H1 (cell line): ENCODE results near the gene ELMOD2. TPM values are rescaled to one million over a fixed set of nuclear protein-coding genes. Genes with fewer than 3 reads are reported as not detected.

Source experiments
- CTCF ChIA-PET: fragments of 300-600 bp; sonication (Branson Sonifier 250); formaldehyde crosslinking; loops from one replicate; lab custom pipeline; 2021; ENCODE audit not compliant: partially characterized antibody; lab: Charles Lee
- POLR2A ChIA-PET: fragments of 300-600 bp; sonication (Branson Sonifier 250); formaldehyde crosslinking; loops from one replicate; lab custom pipeline; 2021; ENCODE audit warnings: inconsistent platforms; ENCODE audit not compliant: partially characterized antibody; lab: Charles Lee
- DNase-seq, 2 experiments: peaks; one replicate each; pipeline versions ENCODE4 v3.0.0 to v3.0.0-alpha.2; 2010 to 2022; ENCODE audit warnings: low spot score in 2 of 2, low read depth in 1 of 2, mixed read lengths in 1 of 2
- FAIRE-seq: peaks from 2 replicates; lab custom pipeline; 2011; peaks lifted over from hg19 to GRCh38; lab: Jason Lieb, UNC
- H2AFZ ChIP-seq: 2 replicates; pipeline ENCODE4 v1.8.1; 2012; ENCODE audit warnings: low read length, inconsistent platforms
- H2AK5ac ChIP-seq: 2 replicates; pipeline ENCODE4 v1.6.1; 2013; ENCODE audit warnings: low read depth, low read length
- H2BK120ac ChIP-seq: replicated peaks from 2 replicates; pipeline ENCODE3; 2013; ENCODE audit warnings: low read depth, low read length, inconsistent platforms
- H2BK12ac ChIP-seq: 2 replicates; pipeline ENCODE4 v1.6.1; 2013; ENCODE audit warnings: low read depth, low read length
- H2BK15ac ChIP-seq: 2 replicates; pipeline ENCODE4 v1.6.1; 2013; ENCODE audit warnings: low read length
- H2BK20ac ChIP-seq: 2 replicates; pipeline ENCODE4 v1.6.1; 2013; ENCODE audit warnings: low read length
- H2BK5ac ChIP-seq: 2 replicates; pipeline ENCODE4 v1.6.1; 2013; ENCODE audit warnings: low read depth, low read length
- H3K14ac ChIP-seq: 2 replicates; pipeline ENCODE4 v1.6.1; 2013; ENCODE audit warnings: inconsistent platforms; ENCODE audit not compliant: insufficient read length
- H3K18ac ChIP-seq: 2 replicates; pipeline ENCODE4 v1.6.1; 2013; ENCODE audit warnings: low read length; ENCODE audit errors: extremely low read depth
- H3K23ac ChIP-seq: 2 replicates; pipeline ENCODE4 v1.6.1; 2013; ENCODE audit warnings: inconsistent platforms; ENCODE audit not compliant: insufficient read length
- H3K23me2 ChIP-seq: 2 replicates; pipeline ENCODE4 v1.6.1; 2013; ENCODE audit warnings: low read depth, low read length
- H3K27ac ChIP-seq: 2 replicates; pipeline ENCODE4 v1.6.1; 2011; ENCODE audit warnings: low read depth, low read length, inconsistent platforms
- H3K27me3 ChIP-seq, 4 experiments: replicated peaks in 1 of 4; 1 replicate in 1 of 4; 2 replicates in 3 of 4; pipeline versions ENCODE4 v1.6.1 to v1.8.1; 2011 to 2013; ENCODE audit warnings: low read length in 3 of 4, mild to moderate bottlenecking in 3 of 4, inconsistent platforms in 2 of 4, mixed read lengths in 2 of 4, moderate library complexity in 1 of 4; ENCODE audit not compliant: control insufficient read depth in 3 of 4, insufficient read depth in 3 of 4; ENCODE audit errors: extremely low read depth in 1 of 4
- H3K36me3 ChIP-seq, 4 experiments: 2 replicates each; pipeline versions ENCODE4 v1.6.1 to v1.8.1; 2011 to 2013; ENCODE audit warnings: mild to moderate bottlenecking in 4 of 4, low read length in 3 of 4, moderate library complexity in 2 of 4, control low read depth in 1 of 4, inconsistent platforms in 1 of 4; ENCODE audit not compliant: insufficient read depth in 4 of 4, control insufficient read depth in 2 of 4
- H3K4ac ChIP-seq: replicated peaks from 2 replicates; pipeline ENCODE3; 2013; ENCODE audit warnings: low read length, low read depth, mixed read lengths, inconsistent platforms; ENCODE audit not compliant: insufficient read length
- H3K4me1 ChIP-seq, 4 experiments: replicated peaks in 1 of 4; 1 replicate in 1 of 4; 2 replicates in 3 of 4; pipeline versions ENCODE4 v1.6.1 to v1.8.1; 2011 to 2013; ENCODE audit warnings: low read length in 3 of 4, inconsistent platforms in 2 of 4, mixed read lengths in 1 of 4; ENCODE audit not compliant: insufficient read depth in 4 of 4, control insufficient read depth in 3 of 4
- H3K4me2 ChIP-seq, 2 experiments: 2 replicates each; pipeline versions ENCODE4 v1.6.1 to v1.8.1; 2011 to 2013; ENCODE audit warnings: low read depth in 2 of 2, low read length in 2 of 2, control low read depth in 1 of 2, inconsistent platforms in 1 of 2, mild to moderate bottlenecking in 1 of 2; ENCODE audit not compliant: insufficient read depth in 1 of 2
- H3K4me3 ChIP-seq, 4 experiments: fragments of 200-600, 300-600 bp in 1 of 4; sonication (generic), shearing (Covaris generic), sonication (Bioruptor Twin) in 1 of 4; 2 replicates each; pipeline versions ENCODE4 v1.5.1 to v1.8.1; 2011 to 2016; ENCODE audit warnings: low read length in 4 of 4, low read depth in 3 of 4, control low read depth in 2 of 4, inconsistent platforms in 2 of 4, mild to moderate bottlenecking in 2 of 4, mixed read lengths in 1 of 4, moderate library complexity in 1 of 4; ENCODE audit not compliant: insufficient read depth in 2 of 4; ENCODE audit errors: extremely low read depth in 1 of 4
- H3K56ac ChIP-seq: replicated peaks from 2 replicates; pipeline ENCODE3; 2013; ENCODE audit warnings: low read depth, mild to moderate bottlenecking, mixed read lengths, low read length, inconsistent platforms; ENCODE audit not compliant: insufficient read length
- H3K79me1 ChIP-seq: 2 replicates; pipeline ENCODE4 v1.6.1; 2013; ENCODE audit warnings: low read depth, low read length, control low read depth
- H3K79me2 ChIP-seq, 2 experiments: 2 replicates each; pipeline versions ENCODE4 v1.6.1 to v1.8.1; 2012 to 2013; ENCODE audit warnings: low read length in 2 of 2, mild to moderate bottlenecking in 2 of 2, inconsistent platforms in 1 of 2; ENCODE audit not compliant: insufficient read depth in 2 of 2, control insufficient read depth in 1 of 2
- H3K9ac ChIP-seq, 4 experiments: replicated peaks in 1 of 4; 1 replicate in 1 of 4; 2 replicates in 3 of 4; pipeline versions ENCODE4 v1.6.1 to v1.8.1; 2011 to 2013; ENCODE audit warnings: low read depth in 3 of 4, low read length in 3 of 4, control low read depth in 2 of 4, mild to moderate bottlenecking in 2 of 4, moderate library complexity in 2 of 4, inconsistent platforms in 1 of 4; ENCODE audit errors: extremely low read depth in 1 of 4
- H3K9me3 ChIP-seq, 2 experiments: 2 replicates each; pipeline versions ENCODE4 v1.6.1 to v1.8.1; 2012 to 2013; ENCODE audit warnings: mild to moderate bottlenecking in 2 of 2, moderate library complexity in 2 of 2, control low read depth in 1 of 2, inconsistent platforms in 1 of 2, low read depth in 1 of 2, low read length in 1 of 2, mixed read lengths in 1 of 2; ENCODE audit not compliant: insufficient read depth in 2 of 2
- H4K20me1 ChIP-seq, 2 experiments: replicated peaks in 1 of 2; 2 replicates each; pipeline versions ENCODE3 to v1.8.1; 2011 to 2013; ENCODE audit warnings: inconsistent platforms in 2 of 2, low read length in 2 of 2, mild to moderate bottlenecking in 1 of 2; ENCODE audit not compliant: insufficient read depth in 2 of 2, control insufficient read depth in 1 of 2
- H4K5ac ChIP-seq: 2 replicates; pipeline ENCODE4 v1.6.1; 2013; ENCODE audit warnings: low read length, low read depth, mixed read lengths, inconsistent platforms; ENCODE audit not compliant: insufficient read length
- H4K8ac ChIP-seq: 2 replicates; pipeline ENCODE4 v1.8.0; 2013; ENCODE audit warnings: mild to moderate bottlenecking, moderate library complexity, low read length, inconsistent platforms; ENCODE audit not compliant: insufficient read depth; ENCODE audit errors: extremely low read depth
- H4K91ac ChIP-seq: replicated peaks from 2 replicates; pipeline ENCODE3; 2013; ENCODE audit warnings: low read length, mixed read lengths, inconsistent platforms; ENCODE audit not compliant: insufficient read length
- BRCA1 ChIP-seq: IDR thresholded peaks from 2 replicates; pipeline ENCODE4 v1.6.1; 2012; ENCODE audit warnings: low read depth, low read length, improper control_type of control experiment
- CEBPB ChIP-seq: IDR thresholded peaks from 2 replicates; pipeline ENCODE4 v1.6.1; 2012; ENCODE audit warnings: low read depth, low read length
- CHD1 ChIP-seq: IDR thresholded peaks from 2 replicates; pipeline ENCODE4 v1.6.1; 2012; ENCODE audit warnings: low read depth, low read length, improper control_type of control experiment
- EGR1 ChIP-seq: IDR thresholded peaks from 2 replicates; pipeline ENCODE4 v1.6.1; 2011; ENCODE audit warnings: low read depth, low read length, borderline replicate concordance
- EZH2 ChIP-seq: fragments of 200-600 bp; sonication (generic); IDR thresholded peaks from 2 replicates; pipeline ENCODE4 v1.7.1; 2012; ENCODE audit warnings: low read depth, mild to moderate bottlenecking, moderate library complexity, low read length, inconsistent platforms; ENCODE audit not compliant: severe bottlenecking
- GABPA ChIP-seq: IDR thresholded peaks from 2 replicates; pipeline ENCODE4 v1.6.1; 2011; ENCODE audit warnings: mild to moderate bottlenecking, low read length, moderate library complexity, borderline replicate concordance; ENCODE audit not compliant: insufficient read depth
- HDAC6 ChIP-seq: IDR thresholded peaks from one replicate; pipeline ENCODE4 v1.7.1; 2012; ENCODE audit warnings: low read depth, mild to moderate bottlenecking, inconsistent platforms, low read length, moderate library complexity
- KDM1A ChIP-seq: fragments of 200-600, 300-600 bp; sonication (generic); IDR thresholded peaks from 2 replicates; pipeline ENCODE4 v1.7.1; 2016; ENCODE audit warnings: mild to moderate bottlenecking, low read length, borderline replicate concordance
- NANOG ChIP-seq: IDR thresholded peaks from 2 replicates; pipeline ENCODE4 v1.6.1; 2011; ENCODE audit warnings: low read length, low read depth, mild to moderate bottlenecking, inconsistent platforms; ENCODE audit not compliant: insufficient read depth, poor library complexity, severe bottlenecking
- NRF1 ChIP-seq: IDR thresholded peaks from 2 replicates; pipeline ENCODE4 v1.6.1; 2011; ENCODE audit warnings: mild to moderate bottlenecking, low read depth, low read length, improper control_type of control experiment
- PHF8 ChIP-seq: fragments of 200-600 bp; sonication (generic); conservative IDR thresholded peaks from 2 replicates; pipeline ENCODE4 v1.7.1; 2012; ENCODE audit warnings: low read depth, mild to moderate bottlenecking, inconsistent platforms, low read length, moderate library complexity
- RBBP5 ChIP-seq: IDR thresholded peaks from 2 replicates; pipeline ENCODE4 v1.7.1; 2012; ENCODE audit warnings: low read depth, mild to moderate bottlenecking, inconsistent platforms, low read length, moderate library complexity, borderline replicate concordance
- RFX5 ChIP-seq: IDR thresholded peaks from 2 replicates; pipeline ENCODE4 v1.6.1; 2011; ENCODE audit warnings: low read depth, low read length, improper control_type of control experiment, borderline replicate concordance
- RXRA ChIP-seq: IDR thresholded peaks from 2 replicates; pipeline ENCODE4 v1.6.1; 2011; ENCODE audit warnings: low read depth, mild to moderate bottlenecking, low read length, moderate library complexity; ENCODE audit not compliant: insufficient read depth
- SIRT6 ChIP-seq: IDR thresholded peaks from one replicate; pipeline ENCODE4 v1.7.1; 2012; ENCODE audit warnings: low read length, inconsistent platforms
- WGBS, 2 experiments: shearing (Covaris generic) in 1 of 2; methylation state at CpG; one replicate each; pipeline versions ENCODE4 v1.1.6 to v1.1.7; 2013 to 2015; ENCODE audit warnings: low lambda C conversion rate in 2 of 2, mixed read lengths in 2 of 2, inconsistent platforms in 1 of 2, low coverage in 1 of 2, missing lambda C conversion rate in 1 of 2; ENCODE audit not compliant: insufficient replicate concordance in 2 of 2, insufficient coverage in 1 of 2, insufficient read length in 1 of 2; ENCODE audit errors: extremely low coverage in 1 of 2, missing lambda C conversion rate in 1 of 2; 5-methylcytosine and 5-hydroxymethylcytosine counted together
- polyA plus RNA-seq, 7 experiments: library from polyadenylated mRNA; depleted of rRNA in 3 of 7; stranded (reverse) in 5 of 7; unstranded in 2 of 7; fragments of >200 nt in 5 of 7; fragments of 200-250 nt in 2 of 7; gene quantifications; 1 replicate in 5 of 7; 2 replicates in 1 of 7; 4 replicates in 1 of 7; pipeline versions ENCODE4 v1.2.1 to v1.2.3, GENCODE V29; 2011 to 2013; ENCODE audit warnings: missing spikeins in 2 of 7, mixed read lengths in 2 of 7
- total RNA-seq: library from RNA; stranded (reverse); fragmentation: NEBNext Ultra II Directional; extraction: Animal tissue kit (Norgen Biotek cat#: 25700); gene quantifications from 2 replicates; pipeline ENCODE4 v1.2.1, GENCODE V29; 2021

Gene ELMOD2
- total and polyA plus RNA-seq, 2 of the 8 experiments (the other 6 are each of a cell fraction or from before 2014, with no cell fraction given), result 6.6 to 27.9 TPM

DNA sequence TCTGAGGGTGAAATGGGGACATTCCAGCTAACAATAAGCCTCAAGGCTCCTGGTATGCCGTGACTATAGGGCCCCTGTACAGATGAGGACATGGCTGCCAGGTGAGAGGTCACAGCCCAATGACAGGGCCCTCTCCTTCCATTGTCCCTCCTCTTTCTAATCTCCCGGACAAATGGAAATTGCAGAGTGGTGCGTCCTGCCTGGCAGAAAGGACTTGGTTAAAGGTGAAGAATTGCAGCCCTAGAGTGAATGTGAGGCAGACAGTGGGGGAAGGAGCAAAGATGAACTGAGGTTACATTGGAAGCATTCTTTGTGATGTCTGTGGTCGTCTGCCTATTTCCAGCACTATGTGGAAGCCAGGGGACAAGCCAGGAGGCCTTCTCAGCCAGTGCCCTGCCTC, 51.5 kb downstream of the ELMOD2 start:
- Histone ChIP-seq H3K79me1 (no peaks in the 10 kb centered on the region), H3K18ac (no peak overlapping the region), H4K20me1 (no peaks in the 10 kb centered on the region), H3K56ac (no peak overlapping the region), H3K9ac (no peak overlapping the region), H2BK15ac (no peak overlapping the region), H2BK20ac (no peak overlapping the region), H3K79me2 (no peaks in the 10 kb centered on the region), H3K4me3 (no peak overlapping the region), H2AK5ac (no peak overlapping the region), H3K4me2 (no peak overlapping the region), H4K91ac (no peak overlapping the region), H3K4ac (no peak overlapping the region), H3K14ac (no peak overlapping the region), H3K9me3 (peaks cover 0 to 3% of the 10 kb centered on the region in 2 experiments; a peak in 1 of 4 replicates), H3K4me1 (no peaks in the 10 kb centered on the region), H4K5ac (no peak overlapping the region), H4K8ac (no peak overlapping the region; the same call in 1 of the 2 replicates), H2BK5ac (no peak overlapping the region), H2BK12ac (no peak overlapping the region), H3K27ac (no peak overlapping the region), H3K27me3 (peaks cover 0 to 13% (median 4%) of the 10 kb centered on the region in 4 experiments; a peak in 6 of 7 replicates), H2AFZ (peak overlapping the region; percentile 59; the same call in 1 of the 2 replicates), H3K23ac (no peak overlapping the region), H3K23me2 (no peaks in the 10 kb centered on the region), H3K36me3 (no peaks in the 10 kb centered on the region), H2BK120ac (no peak overlapping the region)
- FAIRE-seq (no peak), DNase-seq (no peak)
- WGBS, 2 experiments, result 87% methylated on average over 4 of the region's 4 CpGs; no CpG with 5 or more reads in 1 of the 2 experiments
- CTCF ChIA-PET, result no interaction called here
- POLR2A ChIA-PET, result no interaction called here
- TF ChIP-seq KDM1A (no peak), EZH2 (no peak), NANOG (no peak), NRF1 (no peak), BRCA1 (no peak), EGR1 (no peak), RFX5 (no peak), SIRT6 (no peak), CHD1 (no peak), PHF8 (no peak), GABPA (no peak), HDAC6 (no peak), CEBPB (no peak), RXRA (no peak), RBBP5 (no peak)
